Ascending aorta (tissue), 2 donors: Measurements from ENCODE around the gene CREB5. TPM values are rescaled to one million over a fixed set of nuclear protein-coding genes. Genes with fewer than 3 reads are reported as not detected.

Experiments
- DNase-seq, 2 donors: peaks; one replicate each; pipeline ENCODE4 v3.0.0-alpha.2; 2019; ENCODE audit warnings: low spot score in 2 of 2
- H3K27ac ChIP-seq, 2 donors: fragments of 200-600 bp; sonication (generic); one replicate each; pipeline ENCODE4 v1.5.1; 2016 to 2017; ENCODE audit warnings: mild to moderate bottlenecking in 1 of 2
- H3K27me3 ChIP-seq: fragments of 200-600 bp; sonication (generic); one replicate; pipeline ENCODE4 v1.5.1; 2017
- H3K36me3 ChIP-seq, 2 donors: fragments of 200-600 bp; sonication (generic); one replicate each; pipeline ENCODE4 v1.5.1; 2016
- H3K4me1 ChIP-seq, 2 donors: fragments of 200-600 bp; sonication (generic); one replicate each; pipeline ENCODE4 v1.5.1; 2016 to 2017; ENCODE audit warnings: mild to moderate bottlenecking in 1 of 2
- H3K4me3 ChIP-seq, 2 donors: fragments of 200-600 bp; sonication (generic); one replicate each; pipeline ENCODE4 v1.5.1; 2016 to 2017; ENCODE audit warnings: mild to moderate bottlenecking in 1 of 2
- H3K9me3 ChIP-seq, 2 donors: fragments of 200-600 bp; sonication (generic); one replicate each; pipeline ENCODE4 v1.5.1; 2016
- intact Hi-C: fragments of 100-400 bp; cut with DNase I; formaldehyde crosslinking; loops from one replicate; pipeline ENCODE4 v1.15.1; 2023
- total RNA-seq: library from RNA; depleted of rRNA; stranded (reverse); fragments of >200 nt; gene quantifications from one replicate; pipeline ENCODE4 v1.1.0, GENCODE V29; 2016
- TF ChIP-seq, protein P1 (sequence below), 3 experiments: fragments of 200-600 bp in 2 of 3; fragments of 450-650 bp in 1 of 3; sonication (generic) in 2 of 3; IDR thresholded peaks; one replicate each; pipeline ENCODE4 v1.5.1; 2016 to 2019; ENCODE audit warnings: antibody characterized with exemption in 3 of 3, mild to moderate bottlenecking in 1 of 3, moderate library complexity in 1 of 3

Gene CREB5
- total RNA-seq, 1 donor from 2014 or later: 143 TPM

DNA sequence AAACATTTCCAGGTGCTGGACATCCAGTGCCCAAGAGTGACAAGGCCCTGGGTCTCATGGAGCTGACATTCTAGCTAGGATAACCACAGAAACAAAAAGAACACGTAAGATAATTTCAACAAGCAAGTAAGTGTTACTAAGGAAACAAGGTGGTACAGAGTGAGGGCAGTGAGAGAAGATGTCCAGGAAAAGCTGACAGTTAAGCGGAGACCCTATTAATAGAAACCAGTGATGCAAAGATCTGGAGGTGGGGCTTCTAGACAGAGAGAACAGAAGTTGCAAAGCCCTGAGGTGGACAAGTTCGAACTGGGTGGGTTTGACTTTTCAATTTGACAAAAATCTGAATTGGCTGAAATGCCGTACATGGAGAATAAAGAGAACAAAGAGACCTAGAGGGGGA, 449.5 kb downstream of the CREB5 start:
- TF ChIP-seq, protein P1, sequence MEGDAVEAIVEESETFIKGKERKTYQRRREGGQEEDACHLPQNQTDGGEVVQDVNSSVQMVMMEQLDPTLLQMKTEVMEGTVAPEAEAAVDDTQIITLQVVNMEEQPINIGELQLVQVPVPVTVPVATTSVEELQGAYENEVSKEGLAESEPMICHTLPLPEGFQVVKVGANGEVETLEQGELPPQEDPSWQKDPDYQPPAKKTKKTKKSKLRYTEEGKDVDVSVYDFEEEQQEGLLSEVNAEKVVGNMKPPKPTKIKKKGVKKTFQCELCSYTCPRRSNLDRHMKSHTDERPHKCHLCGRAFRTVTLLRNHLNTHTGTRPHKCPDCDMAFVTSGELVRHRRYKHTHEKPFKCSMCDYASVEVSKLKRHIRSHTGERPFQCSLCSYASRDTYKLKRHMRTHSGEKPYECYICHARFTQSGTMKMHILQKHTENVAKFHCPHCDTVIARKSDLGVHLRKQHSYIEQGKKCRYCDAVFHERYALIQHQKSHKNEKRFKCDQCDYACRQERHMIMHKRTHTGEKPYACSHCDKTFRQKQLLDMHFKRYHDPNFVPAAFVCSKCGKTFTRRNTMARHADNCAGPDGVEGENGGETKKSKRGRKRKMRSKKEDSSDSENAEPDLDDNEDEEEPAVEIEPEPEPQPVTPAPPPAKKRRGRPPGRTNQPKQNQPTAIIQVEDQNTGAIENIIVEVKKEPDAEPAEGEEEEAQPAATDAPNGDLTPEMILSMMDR (IDR thresholded peaks at IDR 0.05): no peak
- intact Hi-C loops: no loop called here
- H3K4me3 ChIP-seq: no peak overlapping the region
- H3K36me3 ChIP-seq: no peaks in the 10 kb centered on the region
- no peaks in the 10 kb centered on the region for H3K9me3 ChIP-seq
- H3K27ac ChIP-seq: no peak overlapping the region
- H3K4me1 ChIP-seq: no peaks in the 10 kb centered on the region
- no peak for DNase-seq
- H3K27me3 ChIP-seq: no peaks in the 10 kb centered on the region

DNA sequence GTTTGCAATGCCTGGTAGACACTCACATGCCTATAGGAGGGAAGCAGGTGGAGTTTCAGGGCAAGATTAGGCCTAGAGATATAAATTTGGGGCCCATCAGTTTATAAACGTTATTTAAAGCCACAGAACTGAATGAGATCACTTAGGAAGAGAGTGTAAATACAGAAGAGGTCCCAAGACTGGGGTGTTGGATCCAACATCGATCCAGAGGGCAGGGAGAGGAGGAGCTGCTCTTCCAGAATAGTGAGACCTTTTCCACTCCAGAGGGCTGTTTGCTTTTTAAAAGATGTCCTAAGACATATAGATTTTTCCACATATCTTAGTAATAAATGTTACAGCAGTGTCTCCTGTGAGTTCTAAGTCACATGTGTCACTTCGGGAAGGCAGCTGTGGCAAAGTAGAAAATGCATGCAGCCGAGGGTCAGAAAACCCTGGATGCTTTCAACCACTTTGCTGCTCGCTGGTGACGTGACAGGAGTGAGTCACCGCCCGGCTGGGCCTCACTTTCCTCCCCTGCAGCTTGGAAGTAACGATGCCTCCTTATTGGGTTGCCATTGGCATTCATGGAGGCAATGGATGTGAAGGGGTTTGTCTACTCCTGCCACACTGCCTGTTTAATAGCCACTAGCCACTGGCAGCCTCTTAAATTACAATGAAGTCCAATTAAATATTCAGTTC, 450.4 kb downstream of the CREB5 start:
- Histone ChIP-seq H3K4me3 (no peak overlapping the region), H3K27me3 (no peaks in the 10 kb centered on the region), H3K27ac (no peak overlapping the region), H3K4me1 (no peaks in the 10 kb centered on the region), H3K36me3 (no peaks in the 10 kb centered on the region), H3K9me3 (no peaks in the 10 kb centered on the region)
- DNase-seq: no peak
- TF ChIP-seq, protein P1 (IDR thresholded peaks at IDR 0.05): no peak
- intact Hi-C loops: no loop called here

DNA sequence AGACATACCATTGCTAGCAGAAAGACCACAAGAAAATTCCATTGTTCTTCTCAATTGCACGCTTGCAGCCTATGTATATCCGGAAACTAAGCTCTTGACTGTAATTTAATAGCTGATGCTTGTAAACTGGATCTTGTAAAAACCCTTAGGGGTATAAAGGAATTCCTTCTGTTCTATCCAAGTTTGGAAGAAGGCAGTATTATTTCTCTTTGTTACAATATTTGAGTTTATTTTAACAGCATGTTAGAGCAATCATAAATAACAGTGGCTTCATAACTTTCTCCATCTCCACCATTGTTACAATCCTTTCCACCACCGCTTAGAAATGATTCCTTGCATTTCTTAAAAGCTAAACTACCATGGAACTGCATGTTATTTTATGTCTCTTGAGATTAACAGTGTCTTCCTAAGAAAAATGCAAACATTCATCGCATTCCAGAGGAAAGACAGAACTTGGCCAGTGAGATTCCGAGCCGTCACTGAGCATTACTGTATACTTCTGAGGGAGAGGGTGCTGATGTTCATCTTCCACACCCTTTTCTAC, 453.4 kb downstream of the CREB5 start:
- no peak overlapping the region for H3K4me3 ChIP-seq
- DNase-seq: no peak
- intact Hi-C loops: no loop called here
- no peaks in the 10 kb centered on the region for H3K27me3 ChIP-seq
- H3K36me3 ChIP-seq: no peaks in the 10 kb centered on the region
- TF ChIP-seq, protein P1 (IDR thresholded peaks at IDR 0.05): no peak
- H3K27ac ChIP-seq: no peak overlapping the region
- no peaks in the 10 kb centered on the region for H3K9me3 ChIP-seq
- H3K4me1 ChIP-seq: no peaks in the 10 kb centered on the region

DNA sequence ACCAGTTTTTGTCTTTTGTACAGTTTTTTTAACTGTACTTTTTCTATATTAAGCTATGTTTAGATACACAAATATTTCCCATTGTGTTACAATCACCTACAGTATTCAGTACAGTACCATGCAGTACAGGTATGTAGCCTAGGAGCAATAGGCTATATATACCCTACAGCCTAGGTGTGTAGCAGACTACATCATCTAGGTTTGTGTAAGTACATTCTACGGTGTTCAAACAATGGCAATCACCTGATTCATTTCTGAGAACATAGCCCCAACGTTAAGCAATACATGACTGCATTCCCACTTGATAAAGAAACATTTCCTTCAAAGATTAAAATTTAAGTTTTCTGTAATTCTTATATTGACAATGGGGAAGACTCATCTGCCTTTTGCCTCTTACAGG, 456.4 kb downstream of the CREB5 start:
- TF ChIP-seq, protein P1 (IDR thresholded peaks at IDR 0.05): no peak
- no peaks in the 10 kb centered on the region for H3K27me3 ChIP-seq
- no peaks in the 10 kb centered on the region for H3K36me3 ChIP-seq
- no peaks in the 10 kb centered on the region for H3K4me1 ChIP-seq
- H3K4me3 ChIP-seq: no peak overlapping the region
- intact Hi-C loops: no loop called here
- no peaks in the 10 kb centered on the region for H3K9me3 ChIP-seq
- no peak for DNase-seq
- H3K27ac ChIP-seq: no peak overlapping the region

DNA sequence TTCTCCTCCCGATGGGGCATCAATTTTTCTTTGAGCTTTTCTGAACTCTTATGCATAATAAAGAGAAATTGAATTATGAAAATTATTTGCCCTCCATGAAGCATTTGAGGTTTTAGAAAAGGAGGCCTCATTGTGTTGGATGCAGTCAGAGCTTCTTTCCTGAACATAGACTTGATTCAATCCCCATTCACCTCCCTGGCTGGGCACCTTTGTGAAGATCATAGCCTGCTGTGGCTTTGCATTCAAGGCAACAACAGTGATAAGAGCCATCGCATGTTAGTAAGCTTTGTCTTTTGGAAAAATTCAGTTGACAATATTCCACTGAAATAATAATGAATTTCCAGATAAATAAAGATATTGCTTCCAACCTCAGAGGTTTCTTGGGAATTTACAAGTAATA, 458.8 kb downstream of the CREB5 start:
- TF ChIP-seq, protein P1 (IDR thresholded peaks at IDR 0.05): no peak
- intact Hi-C loops: no loop called here
- no peak overlapping the region for H3K27ac ChIP-seq
- H3K27me3 ChIP-seq: no peaks in the 10 kb centered on the region
- DNase-seq: no peak
- H3K4me1 ChIP-seq: no peaks in the 10 kb centered on the region
- no peaks in the 10 kb centered on the region for H3K9me3 ChIP-seq
- H3K4me3 ChIP-seq: no peak overlapping the region
- no peaks in the 10 kb centered on the region for H3K36me3 ChIP-seq
